Stimulated activated CD4-positive, alpha-beta T cell treated with anti-CD3 and anti-CD28 coated beads, Interleukin-1b, Interleukin-23, amount 100 ng/mL, for 24 hours (primary cell): ENCODE data around the gene ELMOD1.

ENCODE experiments used
- DNase-seq, 4 experiments: peaks; one replicate each; pipeline ENCODE4 v3.0.0-alpha.2; 2020; ENCODE audit warnings: low read depth in 4 of 4, low spot score in 1 of 4

ELMOD1 gene

DNA sequence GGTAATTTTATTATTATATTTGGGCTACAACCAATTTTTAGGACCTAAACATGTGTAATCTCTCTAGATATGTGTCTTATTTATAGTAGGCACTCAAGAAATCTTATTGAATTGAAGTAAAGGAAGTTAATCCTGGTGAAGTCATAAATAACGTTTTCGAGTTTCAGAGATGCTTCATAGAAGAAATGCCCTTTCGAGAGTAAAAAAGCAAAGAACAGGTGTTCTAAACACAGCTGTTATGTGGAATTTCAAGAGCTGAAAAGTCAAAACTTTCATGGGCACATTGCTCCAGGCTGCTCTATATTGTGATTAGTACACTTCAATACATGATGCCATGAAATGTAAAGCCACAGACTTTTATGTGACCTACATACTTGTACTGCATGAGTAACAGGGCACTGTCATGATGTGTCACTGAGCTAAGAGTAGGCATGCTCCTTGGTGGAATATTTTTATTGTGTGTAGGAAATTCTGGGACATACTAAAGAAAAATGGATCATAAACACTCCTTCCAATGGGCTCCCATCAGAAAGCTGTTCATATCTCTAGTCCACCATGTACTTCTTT lies 7.2 kb upstream of the ELMOD1 start:
- no peak for DNase-seq

DNA sequence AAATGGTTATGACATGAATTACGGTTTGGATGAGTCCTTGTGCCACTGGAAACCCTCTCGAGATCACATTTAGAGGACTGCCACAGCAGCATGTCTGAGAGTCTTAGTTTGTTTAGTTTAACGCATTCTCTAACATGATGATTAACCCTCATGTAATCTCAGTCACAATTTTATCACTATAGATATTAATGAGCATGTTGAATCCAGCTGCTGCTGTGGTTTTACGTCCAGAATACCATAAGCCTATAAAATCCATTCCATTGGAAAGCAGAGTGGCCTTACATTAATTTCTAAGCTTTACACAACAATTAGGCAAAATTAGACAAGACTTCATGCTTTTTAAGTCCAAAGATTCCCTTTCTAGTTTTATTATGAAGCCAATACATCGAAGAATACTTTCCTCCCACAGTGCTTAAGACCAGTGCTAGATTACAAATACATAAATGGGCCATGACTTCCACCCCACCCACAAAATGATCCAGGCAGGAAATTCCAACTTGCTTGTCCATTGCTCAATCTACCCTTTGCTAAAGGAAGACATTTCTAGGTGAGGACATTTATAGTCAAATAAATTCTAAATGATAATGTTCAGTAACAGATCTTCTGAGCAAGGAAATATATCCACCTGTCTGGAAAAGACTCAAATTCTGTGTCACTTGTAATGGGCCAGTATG lies 3.5 kb upstream of the ELMOD1 start:
- no peak for DNase-seq

DNA sequence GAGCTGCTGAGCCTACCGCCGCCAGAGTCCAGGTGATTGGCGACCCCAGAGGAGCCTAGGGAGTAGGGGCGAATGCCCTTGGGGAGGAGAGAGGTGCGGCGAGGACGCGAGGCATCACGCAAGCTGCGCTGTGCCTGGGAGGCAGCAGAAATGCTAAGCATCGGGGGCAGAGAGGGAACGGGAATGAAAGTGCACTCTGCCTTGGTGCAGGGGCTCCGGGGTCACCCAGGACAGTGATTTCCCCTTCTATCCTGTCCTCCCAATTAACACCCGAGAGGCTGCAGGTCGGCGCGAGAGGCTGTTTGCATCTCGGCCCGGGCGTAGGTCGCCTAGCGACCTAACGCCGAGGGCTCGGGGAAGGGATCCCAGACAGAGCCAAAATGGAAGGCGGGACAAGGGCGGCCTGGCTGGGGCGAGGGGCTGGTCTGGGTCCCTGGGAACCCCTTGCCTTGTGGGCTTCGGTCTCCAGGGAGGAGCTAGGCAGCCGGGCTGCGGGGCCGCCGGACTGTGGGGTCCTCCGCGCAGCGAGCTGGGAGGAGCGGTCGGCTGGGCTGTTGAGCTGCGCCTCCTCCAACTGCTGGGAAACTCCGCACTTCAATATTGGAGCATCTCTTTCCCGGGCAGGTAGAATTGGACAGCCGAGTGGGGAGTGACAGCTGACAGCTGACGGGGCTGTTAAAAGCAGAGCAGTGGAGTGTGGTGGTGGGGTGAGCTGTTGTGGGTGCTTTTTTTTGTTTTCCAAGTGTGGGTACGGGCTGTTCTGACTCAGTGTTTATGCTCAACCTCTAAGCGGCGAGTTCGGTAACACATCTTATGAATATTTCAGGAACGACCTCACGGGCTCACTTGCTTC lies 657 bp downstream of the ELMOD1 start:
- DNase-seq = peak in 2 of 4 experiments; percentile 23 to 30

DNA sequence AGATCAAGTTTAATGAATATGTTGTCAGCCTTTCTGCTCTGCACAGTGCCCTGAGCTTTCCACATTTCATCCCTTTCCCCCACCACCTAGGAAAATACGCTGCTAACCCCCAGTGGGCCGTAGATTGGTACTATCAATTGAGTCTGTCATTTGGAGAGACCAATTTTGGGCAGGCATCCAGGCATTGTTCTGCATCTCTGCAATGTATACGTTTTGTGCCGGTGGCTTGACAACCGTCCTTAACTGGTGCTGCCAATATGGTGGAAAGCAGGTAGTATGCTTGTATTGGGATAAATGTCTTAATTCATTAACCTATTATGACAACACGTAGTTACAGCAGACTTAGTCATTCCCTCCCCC lies 1.3 kb downstream of the ELMOD1 start:
- no peak for DNase-seq

DNA sequence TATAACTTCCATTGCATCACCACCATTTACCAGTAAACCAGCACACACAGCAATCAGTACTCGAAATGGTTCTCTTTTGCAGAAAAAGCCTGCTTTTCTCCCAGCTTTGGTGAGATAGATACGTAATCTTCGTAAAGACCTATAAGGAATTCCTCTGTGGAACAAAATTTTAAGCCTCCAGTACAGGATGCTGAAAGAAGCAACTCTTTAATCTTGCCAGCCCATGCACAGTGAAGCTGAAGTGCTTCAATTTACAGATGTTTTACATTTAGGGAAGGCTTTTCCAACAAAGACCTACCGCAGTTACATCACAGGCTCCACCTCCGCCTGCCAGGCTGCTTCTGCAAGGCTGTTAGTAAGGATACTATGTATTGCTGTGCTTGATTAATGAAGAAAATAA lies 1.9 kb downstream of the ELMOD1 start:
- no peak for DNase-seq

DNA sequence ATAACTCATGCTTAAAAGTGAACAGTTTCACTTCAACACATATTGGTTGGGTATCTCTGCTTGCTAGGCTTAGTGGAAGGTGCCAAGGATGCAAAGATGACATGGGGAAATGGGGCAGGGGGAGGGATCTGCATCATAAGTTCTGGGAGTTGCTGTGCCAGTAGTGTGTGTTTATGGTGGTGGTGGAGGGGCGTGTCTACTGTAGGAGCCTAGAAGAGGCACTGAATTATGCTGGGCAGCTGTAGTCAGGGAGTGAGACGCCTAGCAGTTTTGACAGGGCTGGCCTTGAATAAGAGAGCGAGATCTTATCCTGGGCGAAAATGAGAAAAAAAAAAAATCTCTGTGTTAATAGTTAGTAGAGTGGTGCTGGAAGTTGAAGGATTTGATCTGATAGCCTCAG lies 3.0 kb downstream of the ELMOD1 start:
- DNase-seq = no peak

DNA sequence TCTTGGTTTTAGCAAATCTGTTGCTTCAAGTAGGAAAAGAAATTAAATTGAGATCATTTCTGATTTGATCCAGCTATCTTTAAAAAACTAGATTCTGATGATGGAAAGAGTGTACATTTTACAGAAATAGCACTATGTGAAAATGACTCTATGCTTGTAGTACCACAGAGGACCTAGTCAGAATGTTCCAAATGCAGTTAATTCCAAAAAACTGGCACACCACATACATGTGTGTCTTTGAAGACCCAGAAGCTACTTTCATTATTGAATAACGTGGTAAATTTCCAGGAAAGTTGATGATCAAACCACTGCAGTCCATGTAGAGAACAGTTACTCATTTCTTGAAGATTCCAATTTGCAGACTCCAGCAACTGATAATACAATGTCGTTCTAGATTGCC lies 3.8 kb downstream of the ELMOD1 start:
- DNase-seq = no peak

DNA sequence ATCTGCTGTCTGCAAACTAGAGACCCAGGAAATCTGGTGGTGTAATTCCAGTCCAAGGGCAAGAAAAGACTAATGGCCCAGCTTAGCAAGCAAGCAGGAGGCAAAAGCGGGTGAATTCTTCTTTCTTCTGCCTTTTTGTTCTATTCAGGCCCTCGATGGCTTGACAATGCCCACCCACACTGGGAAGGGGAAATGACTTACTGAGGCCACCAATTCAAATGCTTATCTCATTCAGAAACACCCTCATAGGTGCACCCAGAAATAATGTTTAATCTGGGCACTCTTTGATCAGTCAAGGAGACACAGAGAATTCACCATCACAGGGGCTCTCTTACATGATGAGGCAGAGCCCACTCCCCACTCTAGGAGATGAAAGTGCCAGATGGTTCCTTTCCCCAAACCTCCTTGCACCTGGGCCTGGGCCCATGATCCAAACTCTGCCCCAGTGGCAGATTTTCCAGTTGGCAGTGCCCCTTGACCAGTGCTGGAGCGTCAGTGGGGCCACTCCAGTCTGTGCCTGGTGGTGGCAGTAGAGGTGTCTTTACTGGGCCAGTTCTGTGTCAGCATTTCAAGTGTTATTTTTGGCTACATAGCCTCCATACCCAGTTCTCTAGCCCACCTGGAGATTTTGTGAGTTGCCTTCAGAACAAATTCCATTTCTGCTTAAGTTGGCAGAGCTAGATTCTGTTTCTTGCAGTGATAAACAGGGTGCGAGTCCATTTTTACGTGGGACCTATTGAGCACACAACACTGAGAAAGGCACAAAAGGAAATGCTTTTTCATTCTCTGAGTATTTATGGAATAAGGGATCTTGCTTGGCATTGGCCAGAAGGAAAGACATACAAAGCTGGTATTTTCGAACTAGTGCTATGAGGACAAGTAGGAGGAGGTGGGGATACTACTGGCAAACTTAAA lies 7.5 kb downstream of the ELMOD1 start:
- no peak for DNase-seq

DNA sequence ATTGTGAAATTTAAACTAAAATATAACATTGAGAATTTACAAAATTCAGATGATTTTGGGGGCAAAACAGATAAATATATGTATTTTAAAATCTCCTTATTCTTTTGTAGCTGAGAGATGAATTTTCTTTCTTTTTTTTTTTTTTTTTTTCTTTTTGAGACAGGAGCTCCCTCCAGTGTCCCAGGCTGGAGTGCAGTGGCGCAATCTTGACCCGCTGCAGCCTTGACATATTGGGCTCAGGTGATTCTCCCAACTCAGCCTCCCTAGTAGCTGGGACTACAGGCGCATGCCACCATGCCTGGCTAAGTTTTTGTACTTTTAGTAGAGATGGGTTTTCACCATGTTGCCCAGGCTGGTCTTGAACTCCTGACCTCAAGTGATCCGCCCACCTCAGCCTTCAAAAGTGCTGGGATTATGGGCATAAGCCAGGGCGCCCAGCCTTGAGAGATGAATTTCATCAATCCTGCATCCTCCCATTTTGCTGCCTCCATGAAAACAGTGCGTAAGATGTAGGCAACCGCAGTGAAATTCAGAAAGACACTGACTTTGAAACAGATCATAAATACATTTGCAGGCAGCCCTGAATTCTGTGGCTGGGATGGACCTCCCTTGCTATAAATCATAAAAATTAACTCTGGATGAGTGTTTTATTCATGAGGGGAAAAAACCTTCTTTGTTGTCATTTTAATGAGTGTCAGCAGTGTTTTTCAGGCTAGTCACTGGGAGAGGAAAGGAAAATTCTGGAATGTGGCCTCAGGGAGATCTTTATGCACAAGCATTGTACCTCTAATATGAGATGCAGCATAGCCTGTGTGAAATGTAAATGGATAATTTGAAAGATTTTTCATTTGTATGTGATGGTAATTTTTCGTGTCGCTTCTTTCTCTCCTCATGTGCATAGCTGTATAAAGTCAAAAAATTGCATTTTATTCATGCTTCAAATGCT lies 14.4 kb downstream of the ELMOD1 start:
- DNase-seq = no peak

DNA sequence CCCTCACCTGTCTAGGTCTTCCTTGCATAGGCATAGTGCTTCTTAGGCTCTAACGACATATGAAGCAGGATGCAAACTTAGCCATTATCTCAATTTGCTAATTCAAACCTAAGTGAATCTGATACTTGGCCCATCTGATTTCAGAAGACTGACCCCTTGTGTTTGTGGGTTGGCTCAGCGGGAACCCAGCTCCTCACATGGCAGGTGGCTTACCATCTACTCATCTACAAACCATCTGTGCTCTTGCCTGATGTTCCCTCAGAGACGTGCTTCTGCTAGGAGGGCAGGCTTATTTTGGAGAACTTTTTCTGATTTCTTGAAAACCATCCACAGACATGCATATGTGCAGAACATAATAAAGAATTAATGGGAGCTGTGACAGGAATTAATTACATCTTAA lies 15.2 kb downstream of the ELMOD1 start:
- no peak for DNase-seq

DNA sequence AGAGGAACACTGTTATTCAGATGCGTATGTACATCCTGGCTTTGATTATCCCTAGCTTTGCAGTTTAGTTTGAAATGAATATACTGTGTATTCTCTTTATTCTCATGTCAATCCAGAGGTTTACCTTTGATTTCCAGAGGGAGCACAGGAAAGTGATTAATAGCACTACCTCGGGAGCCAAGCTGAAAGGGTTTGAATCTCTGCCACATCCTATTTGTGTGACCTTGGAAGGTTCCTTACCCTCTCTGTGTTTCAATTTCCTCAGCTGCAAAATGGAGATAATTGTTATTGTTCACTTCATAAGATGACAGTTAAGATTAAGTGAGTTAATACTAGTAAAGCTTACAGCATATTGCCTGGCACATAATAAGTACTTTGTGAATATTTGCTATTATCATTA lies 17.9 kb downstream of the ELMOD1 start:
- DNase-seq = no peak

DNA sequence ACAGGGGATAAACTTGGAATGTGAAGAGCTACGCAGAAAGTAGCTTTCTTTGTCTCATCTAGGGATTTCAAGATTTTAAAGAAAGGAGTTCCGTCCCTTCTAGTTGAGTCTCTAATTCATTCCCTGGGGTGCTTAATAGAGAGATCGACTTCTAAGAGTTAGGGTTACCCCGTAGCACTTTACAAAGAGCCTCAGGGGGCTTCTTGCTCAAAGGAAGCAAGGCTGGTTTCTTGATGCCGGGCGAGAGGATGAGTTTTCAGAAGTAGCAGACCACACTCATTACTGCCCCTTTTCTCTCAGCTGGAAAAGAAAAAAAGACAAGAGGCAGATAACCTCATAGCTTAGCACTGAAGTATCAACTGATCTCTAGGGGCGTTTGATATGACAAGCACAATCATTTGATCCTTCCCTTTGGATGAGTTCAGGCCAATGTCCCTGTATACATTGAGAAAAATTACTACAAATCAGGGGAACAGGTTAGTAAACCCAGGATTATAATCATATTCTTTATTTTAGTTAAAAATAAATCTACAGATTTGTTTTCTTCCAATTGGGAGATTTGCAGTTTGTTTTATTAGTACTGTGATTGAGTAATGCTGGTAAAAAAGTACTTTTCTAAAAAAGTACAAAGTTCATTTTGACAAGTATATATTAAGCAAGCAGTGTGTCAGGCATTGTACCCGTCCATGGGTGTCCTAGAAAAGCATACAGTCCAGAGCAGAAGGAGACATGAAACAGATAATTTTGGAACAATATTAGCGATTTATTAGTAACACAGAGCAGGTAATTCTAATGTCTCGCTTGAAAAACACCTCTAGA lies 18.7 kb downstream of the ELMOD1 start:
- DNase-seq = no peak

DNA sequence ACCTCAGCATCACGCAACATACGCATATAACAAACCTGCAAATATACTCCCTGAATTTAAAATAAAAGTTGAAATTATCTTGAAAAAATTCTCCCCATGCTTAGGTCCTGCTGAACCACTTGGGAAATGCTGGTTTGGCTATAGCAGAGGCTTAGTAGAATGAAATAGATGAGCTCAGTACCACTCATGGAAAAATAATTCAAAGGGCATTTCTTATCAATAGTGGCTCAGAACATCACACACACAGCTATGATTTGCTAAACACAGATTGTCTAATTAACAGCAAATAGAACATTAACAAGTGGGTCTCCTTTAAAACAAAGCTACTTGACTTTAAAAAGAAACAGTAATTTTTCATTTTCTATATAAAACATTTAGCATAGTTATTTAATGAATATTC lies 21.5 kb downstream of the ELMOD1 start:
- no peak for DNase-seq

DNA sequence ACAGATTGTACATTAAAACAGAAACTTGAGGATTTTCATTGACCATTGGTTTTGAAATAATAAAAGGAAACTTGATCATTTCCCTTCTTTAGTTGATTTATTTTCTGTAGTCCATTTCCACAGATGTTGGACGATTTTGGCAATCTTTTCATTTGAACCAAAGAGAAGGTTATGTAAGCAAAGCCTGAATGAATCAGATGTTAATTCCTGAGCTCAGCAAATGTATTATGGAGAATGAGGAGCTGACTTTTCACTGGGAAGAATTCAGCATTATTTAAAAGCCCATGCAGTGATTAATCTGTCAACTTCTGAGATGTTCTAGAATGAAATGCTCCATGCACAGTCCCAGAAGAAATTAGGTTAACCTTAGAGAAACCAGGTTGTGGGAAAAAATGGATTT lies 29.0 kb downstream of the ELMOD1 start:
- DNase-seq = no peak

DNA sequence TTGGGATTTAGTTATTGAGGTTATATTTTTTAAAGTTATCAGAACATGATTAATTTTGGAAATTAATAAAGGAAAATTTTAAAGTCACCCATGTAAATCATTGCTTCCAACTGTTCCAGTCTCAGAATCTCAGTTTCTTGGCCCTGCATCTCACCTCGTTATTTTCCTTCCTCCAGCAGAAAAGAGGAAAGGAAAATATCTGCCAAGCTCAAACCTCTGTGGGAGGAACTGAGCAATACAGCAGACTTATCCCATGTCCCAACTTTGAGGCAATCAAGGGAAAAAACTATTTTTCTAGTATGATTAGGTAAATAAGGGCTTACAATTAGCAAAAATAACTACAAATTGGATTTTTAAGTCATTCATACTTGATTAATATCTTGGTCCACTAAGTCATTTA lies 30.1 kb downstream of the ELMOD1 start:
- no peak for DNase-seq

DNA sequence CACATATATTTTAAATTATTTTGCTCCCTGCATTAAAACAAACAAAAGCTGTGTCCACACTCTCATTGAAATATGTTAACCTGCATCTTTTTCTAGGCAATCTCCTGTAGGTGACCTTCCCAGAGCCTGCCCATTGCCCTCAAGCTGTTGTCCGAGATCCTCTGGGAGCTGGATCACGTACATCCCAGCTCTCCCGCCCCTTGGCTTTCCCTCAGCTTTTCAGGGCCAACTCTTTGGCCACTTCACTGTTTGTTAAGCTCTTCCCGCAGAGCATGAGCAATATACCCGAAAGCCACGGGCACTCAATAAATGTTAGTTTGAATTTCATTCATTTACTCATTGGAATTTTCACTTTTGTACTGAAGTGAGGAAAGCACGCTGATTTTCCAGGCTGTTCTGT lies 32.2 kb downstream of the ELMOD1 start:
- DNase-seq = no peak

DNA sequence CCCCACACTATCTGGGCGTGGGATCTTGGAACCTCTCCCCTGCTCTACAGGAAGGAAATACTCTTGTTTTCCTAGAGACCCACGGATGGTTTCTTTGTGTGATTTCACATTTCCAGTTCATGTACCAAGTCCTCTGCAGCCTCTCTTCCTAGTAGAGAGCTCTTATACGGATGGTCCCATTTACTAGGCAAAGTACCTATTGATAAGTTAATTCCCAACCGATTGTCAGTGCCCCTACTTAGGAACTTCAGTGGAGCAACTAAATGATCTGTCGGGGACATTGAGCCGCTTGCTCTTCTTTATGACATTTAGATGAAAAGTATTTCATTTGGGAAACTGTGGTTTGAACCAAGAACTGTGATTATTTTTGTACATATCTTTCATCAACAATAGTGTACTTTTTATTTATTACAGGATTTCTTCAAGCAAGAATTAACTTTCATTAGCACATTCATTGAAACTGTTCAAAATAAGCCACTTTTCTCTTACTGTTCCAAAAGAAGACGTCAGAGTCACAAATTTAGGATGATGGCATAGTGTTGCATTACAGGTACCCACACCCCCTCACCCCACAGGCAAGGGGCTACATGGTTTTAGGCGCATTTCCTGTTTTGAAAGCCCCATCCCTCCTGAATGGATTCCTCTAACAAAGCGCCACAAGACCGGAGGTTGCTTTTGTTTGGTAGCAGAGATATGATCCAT lies 34.2 kb downstream of the ELMOD1 start:
- no peak for DNase-seq

DNA sequence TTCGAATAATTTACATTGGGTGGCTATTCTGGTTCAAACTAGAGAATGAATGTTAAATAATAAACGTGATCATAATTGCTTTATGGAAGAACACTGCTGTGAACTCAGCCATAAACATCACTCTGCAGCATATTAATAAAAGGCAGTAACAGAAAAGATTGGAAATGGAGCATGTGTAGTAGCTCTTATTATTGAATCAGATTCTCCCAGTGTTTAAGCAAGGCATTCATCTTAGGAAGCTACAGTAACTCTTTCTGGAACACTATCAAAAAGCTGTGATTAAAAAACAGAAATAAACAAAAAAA lies 34.7 kb downstream of the ELMOD1 start:
- DNase-seq = no peak

DNA sequence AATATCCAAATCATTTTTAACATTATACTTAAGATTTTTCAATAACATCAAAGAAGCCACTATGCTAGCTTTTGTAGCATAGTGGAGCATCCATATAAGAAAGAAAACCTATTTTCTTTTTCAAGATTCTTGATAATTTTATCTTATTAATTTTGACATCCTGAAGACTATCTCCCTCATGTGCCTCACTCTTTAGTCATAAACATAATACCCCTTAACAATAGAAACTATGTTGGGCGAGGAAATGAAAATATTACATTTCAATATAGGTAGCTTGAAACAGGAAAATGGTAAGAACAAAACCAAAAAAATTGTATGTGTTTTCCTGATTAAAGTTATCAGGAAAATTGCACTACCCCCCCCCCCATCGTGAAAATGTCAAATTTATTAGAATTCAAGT lies 40.1 kb downstream of the ELMOD1 start:
- DNase-seq = no peak
